Measurements from ENCODE around the gene CCR6.

Gene CCR6

DNA sequence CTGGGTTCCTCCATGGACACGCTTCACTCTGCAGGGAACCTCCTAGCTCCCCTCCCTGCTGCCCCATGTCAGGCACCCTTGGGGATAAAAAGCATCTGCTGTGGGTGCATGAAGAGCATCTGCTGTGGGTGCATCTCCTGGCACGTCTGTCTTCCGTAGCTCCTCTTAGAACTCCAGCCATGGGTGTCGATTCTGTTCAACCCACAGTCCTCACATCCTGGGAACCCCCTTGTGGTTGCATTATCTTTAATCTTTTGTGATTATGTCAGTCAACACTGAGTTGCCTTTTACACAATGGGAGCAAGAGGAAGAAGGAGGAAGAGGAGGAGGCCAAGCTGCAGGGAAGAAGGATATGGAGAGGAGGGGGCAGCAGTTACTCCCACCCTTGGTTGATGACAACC is 24.1 kb upstream of the CCR6 start:
- no peak for DNase-seq (ENCODE audit: low read depth)

DNA sequence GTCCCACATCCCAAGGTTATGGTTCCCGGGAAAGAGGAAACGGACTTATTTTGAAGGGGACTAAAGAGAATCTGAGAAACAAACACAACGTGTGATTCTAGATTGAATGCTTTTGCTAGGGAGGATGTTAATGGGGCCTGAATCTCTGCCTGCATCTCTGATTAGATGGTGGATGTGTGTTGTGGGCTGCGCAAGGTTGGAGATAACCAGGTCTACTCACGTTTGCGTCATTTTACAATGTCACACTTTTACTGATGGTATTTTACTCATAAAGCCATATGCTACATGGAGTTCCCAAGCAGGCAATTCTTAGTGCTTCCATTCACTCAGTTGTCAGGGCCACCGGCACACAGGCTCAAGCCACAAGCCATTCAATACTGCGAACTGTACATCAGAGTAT is 23.2 kb upstream of the CCR6 start:
- DNase-seq (ENCODE audit: low read depth), result no peak

DNA sequence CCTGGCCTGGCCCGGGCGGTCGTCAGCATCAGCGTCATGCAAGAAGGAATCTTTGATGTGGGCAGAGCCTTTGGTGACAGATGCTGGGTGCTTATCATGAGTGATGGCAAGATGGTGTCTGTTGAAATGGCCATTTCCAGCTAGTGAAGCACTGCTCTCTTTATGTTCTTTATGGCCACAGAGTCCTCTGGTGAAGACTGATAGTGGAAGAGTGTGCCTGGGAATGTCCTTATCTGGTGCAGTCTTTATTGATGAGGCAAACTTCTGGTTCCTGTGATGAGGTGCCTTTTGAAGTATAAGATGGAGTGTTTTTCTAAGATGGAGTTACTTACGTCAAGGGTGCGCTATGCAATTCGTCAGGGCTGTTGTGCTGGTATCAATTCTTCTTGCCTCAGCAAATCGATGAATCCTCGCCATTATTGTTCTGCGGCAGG is 22.6 kb upstream of the CCR6 start:
- DNase-seq (ENCODE audit: low read depth), result no peak

DNA sequence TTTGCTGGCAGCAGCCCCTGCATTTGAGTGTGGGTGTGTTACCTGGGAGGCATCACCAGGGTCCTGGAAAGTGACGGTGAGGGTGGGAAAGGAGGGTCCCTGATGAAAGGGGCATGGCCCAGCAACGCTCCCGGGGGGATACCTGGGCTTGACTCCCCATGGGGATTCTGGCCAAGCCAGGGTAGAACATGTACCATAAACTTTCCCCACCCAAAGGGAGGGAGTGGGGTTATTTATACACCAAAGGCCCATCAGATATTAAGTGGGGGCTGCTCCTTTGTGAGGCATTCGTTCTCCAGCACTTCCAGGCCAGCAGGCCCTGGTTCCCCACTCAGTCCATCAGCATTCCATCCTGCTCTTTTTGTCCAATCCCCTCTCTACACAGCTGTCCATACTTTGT is 20.6 kb upstream of the CCR6 start:
- DNase-seq (ENCODE audit: low read depth), result no peak

DNA sequence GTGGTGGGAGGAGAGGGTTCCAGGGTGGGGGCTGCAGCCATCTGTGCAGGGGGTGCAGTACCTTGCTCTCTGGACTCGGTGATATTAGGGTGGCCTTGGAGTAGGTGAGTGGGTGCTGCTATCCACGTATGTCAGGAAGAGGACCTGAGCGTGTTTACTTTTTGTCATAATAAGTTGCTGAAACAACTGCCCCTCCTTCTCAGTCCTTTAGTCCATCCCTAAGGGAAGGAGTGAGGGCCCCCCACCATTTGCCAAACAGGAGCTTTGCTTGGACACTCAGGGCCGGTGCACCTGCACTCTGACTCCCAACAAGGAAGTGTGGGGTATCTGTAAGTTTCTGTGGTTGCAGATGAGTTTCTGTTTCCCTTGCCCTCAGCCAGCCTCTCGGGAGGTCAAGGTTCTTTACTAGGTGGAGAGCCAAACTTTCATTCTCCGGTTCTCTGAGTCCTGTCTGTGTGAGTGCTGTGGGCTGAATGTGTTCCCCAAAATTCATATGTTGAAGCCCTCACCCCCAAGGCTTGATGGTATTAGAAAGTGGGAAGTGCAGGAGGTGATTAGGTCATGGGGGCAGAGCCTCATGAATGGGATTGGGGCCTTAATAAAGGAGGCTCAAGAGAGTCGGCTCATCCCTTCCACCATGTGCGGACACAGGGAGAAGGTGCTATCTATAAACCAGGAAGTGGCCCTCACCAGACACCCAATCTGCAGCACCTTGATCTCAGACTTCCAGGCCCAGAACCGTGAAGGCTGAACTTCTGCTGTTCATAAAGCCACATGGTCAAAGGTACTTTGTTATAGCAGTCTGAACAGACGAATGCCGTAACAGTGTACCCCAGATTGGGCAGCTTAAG is 19.6 kb upstream of the CCR6 start:
- DNase-seq (ENCODE audit: low read depth), result no peak

DNA sequence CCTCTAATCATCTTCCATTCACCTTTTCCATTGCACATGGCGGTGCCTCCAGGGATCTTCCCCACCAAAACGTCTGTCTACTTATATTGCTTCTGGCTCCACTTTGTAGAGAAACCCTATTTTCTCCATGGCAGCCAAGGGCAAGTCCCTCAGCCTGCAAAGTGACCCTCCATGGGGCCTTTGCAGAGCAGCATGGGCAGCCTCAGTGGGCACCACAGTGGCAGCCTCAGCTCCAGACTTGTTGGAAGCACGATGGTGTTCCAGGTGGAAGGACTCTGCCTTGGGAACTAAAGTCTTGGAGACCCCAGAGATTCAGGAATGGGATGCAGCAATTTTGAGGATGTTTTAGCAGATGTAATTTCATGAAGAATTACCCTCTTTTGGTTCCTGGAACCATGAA is 18.5 kb upstream of the CCR6 start:
- DNase-seq (ENCODE audit: low read depth), result no peak

DNA sequence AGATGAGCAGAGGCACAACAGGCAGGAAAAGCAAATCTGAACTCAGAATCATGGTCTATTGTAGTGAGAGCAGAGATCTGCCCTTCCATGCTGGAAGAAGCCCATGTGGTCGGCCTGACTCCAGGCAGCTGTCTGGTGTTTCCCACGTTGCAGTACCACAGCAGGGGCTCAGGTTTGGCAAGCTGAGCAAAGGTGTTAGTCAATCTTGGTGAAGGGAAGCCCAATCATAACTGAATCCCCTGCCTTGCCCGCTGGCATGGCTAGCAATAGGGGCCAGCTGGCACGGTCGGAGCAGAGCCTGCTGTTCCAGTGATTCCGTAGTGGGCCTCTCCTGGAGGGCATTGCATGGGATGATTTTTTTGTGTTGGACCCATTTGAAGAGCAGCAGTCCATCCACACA is 17.8 kb upstream of the CCR6 start:
- DNase-seq (ENCODE audit: low read depth), result no peak

DNA sequence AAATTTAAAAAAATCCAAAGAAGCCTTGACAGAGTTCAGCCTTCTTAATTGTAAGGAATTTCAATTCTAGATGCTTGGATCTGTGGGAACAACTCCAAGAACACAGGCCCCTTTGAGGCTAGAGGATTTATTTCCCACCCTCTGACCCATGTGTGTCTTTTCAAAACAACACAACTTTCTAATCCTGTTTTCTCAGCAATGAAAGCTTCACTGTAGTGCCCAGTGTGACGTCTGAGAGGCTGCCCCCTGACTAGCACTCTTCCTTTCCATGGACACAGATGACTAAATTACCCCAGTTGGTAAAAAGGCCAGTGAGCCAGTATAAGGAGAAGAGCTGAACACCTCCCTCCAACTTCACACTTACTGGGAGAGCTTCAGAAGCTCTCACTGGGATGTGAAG is 16.5 kb upstream of the CCR6 start:
- no peak for DNase-seq (ENCODE audit: low read depth)

DNA sequence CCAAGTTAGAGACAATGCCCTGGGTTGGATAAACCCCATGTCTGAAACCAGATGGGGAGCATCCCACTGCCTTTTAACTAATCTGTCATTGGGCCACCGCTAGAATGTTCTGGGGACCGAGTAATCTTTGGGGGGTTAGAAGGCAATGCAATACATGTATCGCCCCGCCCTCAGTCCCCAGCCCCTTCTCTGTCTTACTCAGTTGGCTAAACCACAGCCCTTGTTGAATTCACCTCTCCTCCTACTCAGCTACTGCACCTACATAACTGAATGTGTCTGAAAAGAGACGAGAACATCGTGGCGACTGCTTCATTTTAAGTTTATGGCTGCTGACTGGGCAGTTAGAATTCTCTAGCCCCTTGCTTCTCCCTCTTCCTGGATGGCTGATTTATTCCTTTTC is 15.1 kb upstream of the CCR6 start:
- DNase-seq (ENCODE audit: low read depth), result no peak

DNA sequence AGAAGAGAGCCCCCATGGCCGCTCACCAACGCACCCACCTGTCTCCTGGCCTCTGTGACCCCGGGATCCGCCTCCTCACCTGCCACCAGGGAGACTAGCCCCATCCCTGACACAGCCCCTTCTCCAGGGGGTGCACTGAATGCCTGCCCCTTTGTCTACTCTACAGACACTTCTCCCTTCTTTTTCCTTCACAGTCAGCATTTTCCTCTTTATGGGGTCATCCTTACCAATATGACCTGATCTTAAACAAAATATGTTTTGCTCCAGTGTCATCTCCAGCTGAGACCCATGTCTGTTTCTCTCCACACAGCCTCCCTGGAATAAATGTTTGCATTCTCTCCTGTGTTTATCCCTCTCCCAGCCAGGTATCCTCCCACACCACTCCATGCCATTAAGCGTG is 14.6 kb upstream of the CCR6 start:
- no peak for DNase-seq (ENCODE audit: low read depth)

DNA sequence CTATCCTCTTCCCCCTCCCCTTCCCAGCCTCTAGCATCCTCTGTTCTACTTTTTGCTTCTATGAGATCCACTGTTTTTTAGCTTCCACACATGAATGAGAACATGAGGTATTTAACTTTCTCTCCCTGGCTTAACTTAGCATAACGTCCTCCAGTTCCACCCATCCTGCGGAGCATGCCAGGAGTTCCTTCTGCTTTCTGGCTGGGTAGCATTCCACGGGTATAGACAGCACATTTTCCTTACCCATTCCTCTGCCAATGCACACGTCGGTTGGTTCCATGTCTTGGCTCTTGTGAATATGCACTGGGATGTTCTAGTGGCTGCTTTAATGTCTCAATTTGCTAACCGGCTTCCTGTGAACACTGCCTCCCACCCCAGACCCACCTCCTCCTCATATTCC is 13.2 kb upstream of the CCR6 start:
- no peak for DNase-seq (ENCODE audit: low read depth)

DNA sequence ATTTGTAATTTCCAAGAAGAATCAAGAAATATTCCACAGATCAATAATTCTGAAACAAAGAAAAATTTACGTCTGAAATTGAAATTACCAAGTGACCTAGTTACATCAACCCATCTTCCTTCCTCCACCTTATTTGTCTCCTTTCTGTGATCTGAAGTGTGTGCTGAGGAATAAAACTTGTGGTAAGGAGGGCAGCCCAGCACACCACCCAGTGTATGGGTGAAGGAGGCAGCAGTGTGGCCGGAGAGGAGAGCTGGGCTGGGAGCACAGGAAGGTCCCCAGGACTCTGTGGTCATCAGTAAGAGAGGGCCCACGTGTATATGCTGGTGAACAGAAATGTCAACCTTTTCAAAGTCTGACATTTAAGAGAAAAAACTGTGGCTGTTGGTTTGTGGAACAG is 11.3 kb upstream of the CCR6 start:
- no peak for DNase-seq (ENCODE audit: low read depth)

DNA sequence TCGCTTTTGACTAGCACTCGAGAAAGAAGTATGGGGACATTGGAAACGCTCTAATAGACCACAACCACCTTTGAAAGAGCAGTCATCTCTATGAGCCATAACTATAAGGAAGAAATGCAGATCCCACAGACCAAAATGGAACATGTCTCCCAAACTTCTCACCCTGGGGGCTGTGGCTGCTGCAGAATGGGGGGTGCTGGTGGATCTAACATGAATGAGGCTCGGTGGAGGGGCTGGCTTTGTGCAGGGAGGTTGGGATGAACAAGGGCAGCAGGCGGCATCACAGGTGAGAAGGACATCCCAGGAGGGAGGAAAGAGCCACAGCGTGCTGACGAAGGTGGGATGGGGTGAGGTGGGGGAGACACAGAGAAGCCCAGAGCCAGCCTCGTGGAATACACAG is 10.5 kb upstream of the CCR6 start:
- DNase-seq (ENCODE audit: low read depth), result no peak

DNA sequence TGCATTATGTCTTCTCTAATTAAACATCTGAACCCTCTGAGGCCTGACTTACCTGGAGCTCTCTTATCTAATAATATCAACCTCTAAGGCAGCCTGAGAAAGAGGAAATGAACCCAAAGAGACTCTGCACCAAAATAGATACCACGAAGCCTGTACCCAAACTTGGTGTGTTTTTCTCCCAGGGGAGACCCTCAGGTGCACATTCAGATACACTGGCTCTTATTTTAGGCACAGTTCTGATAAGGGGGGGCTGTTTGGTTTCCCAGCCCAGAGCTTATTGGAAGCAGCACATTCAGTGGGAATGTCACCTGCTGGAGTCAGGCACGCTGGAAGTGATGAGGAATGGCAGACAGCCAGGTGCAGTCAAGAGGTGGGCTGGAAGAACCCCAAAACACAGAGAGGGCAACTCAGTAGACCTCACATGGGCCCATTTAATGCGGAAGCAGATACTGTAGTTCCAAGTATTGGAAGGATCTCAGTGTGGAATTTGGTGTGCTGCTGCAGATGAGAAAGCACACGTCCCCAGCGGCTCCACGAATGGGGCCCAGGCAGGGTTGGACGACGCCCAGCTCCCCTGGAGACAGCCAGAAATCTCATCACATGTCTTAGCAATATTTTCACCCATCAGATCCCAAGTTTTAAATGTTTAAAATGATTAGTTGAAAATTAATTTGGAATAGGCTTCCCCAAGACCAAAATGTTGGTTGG is 9.7 kb upstream of the CCR6 start:
- no peak for DNase-seq (ENCODE audit: low read depth)

DNA sequence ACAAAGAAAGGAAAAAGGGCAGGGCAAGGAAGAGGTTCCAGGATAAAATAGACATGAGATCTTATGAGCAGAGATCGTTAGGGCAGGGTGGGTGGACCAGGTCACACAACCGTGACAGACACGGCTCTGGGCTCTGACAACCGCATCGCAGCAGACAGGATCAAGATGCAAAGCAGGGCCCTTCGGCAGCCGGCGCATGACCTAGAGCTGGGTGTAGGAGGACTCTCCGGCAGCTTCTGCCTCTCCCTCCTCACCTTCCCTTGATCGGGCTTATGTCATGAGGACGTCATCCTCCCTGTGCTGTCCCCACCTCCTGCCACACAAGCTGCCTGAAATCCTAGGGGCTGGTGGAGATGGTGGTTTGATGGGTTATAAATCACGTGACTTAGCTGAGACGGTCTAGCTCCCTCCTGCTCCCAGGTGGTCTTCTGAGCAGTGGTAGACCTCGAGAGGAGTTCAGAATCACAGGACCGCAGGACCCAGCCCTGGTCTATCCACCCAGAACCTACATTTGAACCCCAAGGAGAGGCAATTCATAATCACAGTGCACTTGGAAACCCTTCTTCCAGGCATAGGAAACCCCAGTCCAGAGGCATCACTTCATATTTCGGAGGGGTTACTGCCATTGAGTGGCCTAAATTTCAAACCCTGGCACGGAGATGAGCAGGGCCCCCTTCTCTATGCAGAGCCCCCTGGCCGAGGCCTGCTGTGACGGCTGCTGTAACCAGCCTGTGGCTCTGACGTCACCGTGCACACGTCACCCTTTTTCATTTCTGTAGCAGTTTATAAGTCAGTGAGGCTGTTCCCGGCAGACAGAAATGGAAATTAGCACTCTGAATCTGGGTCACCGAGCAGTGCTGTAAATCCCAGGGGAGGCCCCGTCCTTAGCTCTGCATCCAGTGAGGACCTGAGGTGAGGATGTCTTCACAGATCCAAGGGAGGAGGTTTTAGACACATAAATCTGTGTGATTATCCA is 8.7 kb upstream of the CCR6 start:
- no peak for DNase-seq (ENCODE audit: low read depth)

DNA sequence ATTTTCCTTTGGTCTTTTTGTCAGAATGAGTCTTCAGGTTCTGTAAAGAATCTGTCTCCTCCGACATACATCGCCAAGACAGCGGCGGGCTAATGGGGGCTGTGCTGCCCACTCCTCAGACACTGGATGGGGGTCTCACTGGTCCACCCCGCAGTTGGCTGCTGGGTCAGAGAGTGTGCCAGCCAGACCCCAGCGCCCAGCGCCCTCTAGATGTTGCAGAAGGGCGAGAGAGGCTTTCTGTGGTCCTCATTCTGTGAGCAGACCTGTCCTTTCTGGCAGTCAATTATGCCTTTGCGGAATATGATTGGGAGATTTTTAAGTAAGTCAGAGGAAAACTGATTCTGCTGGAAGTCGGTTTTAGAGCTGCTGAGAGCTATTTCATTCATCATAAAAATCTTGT is 7.8 kb upstream of the CCR6 start:
- DNase-seq (ENCODE audit: low read depth), result no peak

DNA sequence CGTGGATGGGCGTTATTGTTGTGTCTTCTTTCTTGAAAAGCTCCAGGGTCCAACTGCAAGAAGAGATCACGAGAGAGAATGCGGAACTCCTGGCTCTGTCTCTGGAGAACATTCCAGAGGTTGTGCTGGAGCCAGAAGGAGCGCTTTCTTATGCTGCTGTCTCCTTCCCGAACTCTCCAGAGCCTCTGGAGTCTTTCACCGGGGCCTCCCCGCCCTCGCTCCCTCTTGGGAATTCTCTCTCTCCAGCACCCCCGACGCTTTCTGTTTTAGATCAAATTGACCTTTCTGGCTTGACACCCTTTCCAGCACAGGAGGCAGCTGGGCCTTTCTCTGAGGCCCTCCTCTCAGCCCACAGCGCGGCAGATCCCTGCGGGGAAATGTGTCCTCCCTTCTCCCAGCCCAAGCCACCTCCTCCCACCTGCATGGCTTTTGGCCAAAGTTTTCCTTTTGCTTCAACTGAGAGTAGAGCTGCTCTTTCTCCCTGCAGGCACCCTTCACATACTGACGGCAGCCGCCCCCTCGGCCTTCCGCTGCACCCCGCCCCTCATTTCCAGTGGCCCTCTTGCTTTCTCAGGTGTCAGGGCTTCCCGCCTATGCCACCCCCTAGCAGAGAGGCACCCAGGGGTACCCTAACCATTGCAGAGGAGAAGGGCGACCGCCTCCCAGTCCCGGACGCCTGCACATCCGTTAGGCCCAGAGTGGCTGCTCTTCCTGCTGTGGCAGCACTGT is 6.6 kb upstream of the CCR6 start:
- DNase-seq (ENCODE audit: low read depth), result no peak

DNA sequence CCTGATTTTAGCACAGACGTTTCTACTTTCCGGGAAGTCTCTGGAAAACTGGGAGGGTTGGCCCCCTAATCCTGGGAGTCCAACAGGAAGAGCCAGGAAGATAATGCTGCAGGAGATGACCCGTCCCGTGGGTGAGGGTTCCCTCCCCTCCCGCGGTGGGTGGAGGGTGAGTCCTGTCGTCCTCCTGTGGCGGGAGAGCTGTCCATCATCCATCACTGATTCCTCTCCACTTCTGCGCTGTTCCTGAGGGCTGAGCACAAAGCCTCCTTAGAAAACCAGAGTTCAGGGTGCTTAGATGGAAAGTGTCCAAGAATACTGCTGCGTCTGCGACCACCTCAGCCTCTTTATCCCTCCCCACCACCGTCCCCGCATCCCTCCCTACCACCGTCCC is 6.1 kb upstream of the CCR6 start:
- no peak for DNase-seq (ENCODE audit: low read depth)

DNA sequence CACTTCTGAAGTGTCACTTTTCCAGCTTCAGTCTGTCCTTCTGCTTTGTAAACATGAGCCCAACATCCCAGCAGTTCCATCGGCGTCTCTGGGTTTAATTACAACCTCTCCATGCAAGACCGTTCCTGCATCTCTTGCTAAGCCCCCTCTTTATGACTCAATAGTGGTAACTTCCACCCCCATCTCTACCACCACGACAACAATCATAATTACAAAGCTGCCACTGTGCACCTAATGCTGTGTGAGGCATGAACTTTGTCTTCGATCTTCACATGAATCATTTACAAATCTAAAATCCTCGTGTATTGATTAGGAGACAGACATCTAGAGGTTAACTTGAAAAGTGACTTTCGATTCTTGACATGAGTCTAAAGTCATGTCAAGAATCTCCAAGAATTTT is 4.9 kb upstream of the CCR6 start:
- DNase-seq (ENCODE audit: low read depth), result no peak

DNA sequence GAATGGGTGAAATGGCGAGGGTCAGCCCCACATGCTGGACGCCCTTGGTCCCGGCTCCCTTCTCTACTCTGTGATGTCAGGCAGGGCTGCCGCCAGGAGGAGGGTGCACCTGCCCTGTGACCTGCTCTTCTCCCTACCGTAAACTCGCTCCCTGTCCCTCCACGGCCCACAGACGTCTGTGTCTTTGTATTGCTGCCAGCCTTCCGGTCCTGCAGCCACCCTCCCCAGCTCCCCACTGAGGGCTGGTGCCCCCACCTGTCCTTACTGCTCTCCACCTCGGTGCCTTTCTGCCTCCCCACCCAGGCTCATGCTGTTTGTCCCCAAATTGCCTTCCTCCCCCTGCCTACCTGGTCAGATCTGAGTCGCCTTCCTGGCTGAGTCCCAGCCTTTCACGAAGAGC is 4.1 kb upstream of the CCR6 start:
- no peak for DNase-seq (ENCODE audit: low read depth)

DNA sequence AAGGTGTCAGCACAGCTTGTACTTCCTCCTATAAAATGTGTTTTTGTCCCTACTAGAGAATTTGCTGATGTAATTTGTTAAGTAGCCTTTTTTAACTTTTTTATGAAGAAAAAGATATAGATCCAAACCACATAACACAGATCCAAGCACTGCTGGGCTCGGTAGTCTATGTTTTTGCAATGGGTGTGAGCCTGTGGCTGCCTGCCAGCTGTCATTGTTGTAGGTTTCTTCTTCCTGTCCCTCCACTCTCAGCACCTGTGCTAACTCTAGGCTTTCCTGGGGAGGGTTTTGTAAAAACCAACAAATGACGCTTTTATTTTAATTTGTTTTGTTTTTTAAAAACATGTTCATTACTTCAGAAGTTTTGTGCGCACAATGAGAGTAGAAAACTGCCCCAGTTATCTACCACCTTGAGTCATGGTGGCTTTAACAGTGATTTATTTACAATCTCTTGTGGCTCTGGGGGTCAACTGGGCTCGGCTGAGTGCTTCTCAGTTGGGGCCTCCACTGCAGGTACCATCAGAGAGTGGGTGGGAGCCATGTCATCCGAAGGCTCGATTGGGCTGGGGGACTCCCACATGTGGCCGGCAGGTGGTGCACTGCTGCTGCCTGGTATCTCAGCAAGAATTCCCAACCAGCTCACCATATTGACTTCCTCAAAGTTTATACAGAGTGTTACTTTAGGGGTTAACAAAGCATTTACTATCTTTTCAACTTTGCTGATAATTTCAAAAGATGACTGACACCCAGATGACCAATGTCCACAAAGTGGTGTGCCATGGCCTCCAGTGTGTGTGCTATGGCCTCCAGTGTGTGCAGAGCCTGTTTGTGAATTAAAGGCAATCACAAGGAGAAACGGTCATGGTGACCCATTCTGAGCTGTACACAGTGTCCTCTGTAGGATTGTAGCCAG is 3.0 kb upstream of the CCR6 start:
- no peak for DNase-seq (ENCODE audit: low read depth)

Data from activated gamma-delta T cell treated with anti-CD3 and anti-CD28 coated beads, Interleukin-2, amount 50 U/mL, for 16 hours (primary cell).